Measurements from ENCODE around the gene AGBL2. TPM values are rescaled to one million over a fixed set of nuclear protein-coding genes. Genes with fewer than 3 reads are reported as not detected.
"Not testable (repeated sequence)": the region's sequence is repeated elsewhere in the genome, so short reads cannot be mapped to it uniquely, and the experiment has no call there.

Gene AGBL2
- total RNA-seq, 2 experiments from 2014 or later, result 4.5 to 7.1 TPM

GRCh38 chr11:47642099-47642855, 72.9 kb downstream of the AGBL2 start, which contains the start of gene MTCH2:
TSS of gene MTCH2 (minus strand) at chr11:47642559. CDS start at chr11:47642465, 94 bp downstream.
- peak; percentile 96 for ATAC-seq
- Mint-ChIP-seq H3K4me1 (ENCODE audit: low read depth) (peaks cover 15% of the 10 kb centered on the region), H3K4me3 (peak within 1 kb of the TSS; percentile 93), H3K27ac (peak within 1 kb of the TSS; percentile 95), H3K9me3 (no peaks in the 10 kb centered on the region), H3K36me3 (ENCODE audit: low read depth) (peaks cover 17% of the 10 kb centered on the region), H3K27me3 (no peaks in the 10 kb centered on the region)
- TF ChIP-seq, protein P1, sequence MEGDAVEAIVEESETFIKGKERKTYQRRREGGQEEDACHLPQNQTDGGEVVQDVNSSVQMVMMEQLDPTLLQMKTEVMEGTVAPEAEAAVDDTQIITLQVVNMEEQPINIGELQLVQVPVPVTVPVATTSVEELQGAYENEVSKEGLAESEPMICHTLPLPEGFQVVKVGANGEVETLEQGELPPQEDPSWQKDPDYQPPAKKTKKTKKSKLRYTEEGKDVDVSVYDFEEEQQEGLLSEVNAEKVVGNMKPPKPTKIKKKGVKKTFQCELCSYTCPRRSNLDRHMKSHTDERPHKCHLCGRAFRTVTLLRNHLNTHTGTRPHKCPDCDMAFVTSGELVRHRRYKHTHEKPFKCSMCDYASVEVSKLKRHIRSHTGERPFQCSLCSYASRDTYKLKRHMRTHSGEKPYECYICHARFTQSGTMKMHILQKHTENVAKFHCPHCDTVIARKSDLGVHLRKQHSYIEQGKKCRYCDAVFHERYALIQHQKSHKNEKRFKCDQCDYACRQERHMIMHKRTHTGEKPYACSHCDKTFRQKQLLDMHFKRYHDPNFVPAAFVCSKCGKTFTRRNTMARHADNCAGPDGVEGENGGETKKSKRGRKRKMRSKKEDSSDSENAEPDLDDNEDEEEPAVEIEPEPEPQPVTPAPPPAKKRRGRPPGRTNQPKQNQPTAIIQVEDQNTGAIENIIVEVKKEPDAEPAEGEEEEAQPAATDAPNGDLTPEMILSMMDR (IDR thresholded peaks at IDR 0.05), result peak; percentile 12
- intact Hi-C loops (cut with micrococcal nuclease), result loop anchor here (5.0 kb wide), 1 partner anchor 75 kb away; the partner anchor contains the start of gene AGBL2
- peak; percentile 96 for DNase-seq
- ChIA-PET POLR2A (interaction anchor here (1.1 to 1.8 kb wide), 2 partner anchors 13 to 144 kb away, joined by 4 read pairs; no protein-coding TSS in a partner anchor), CTCF (interaction anchor here (0.9 kb wide), 1 partner anchor 14 kb away, joined by 3 read pairs; no protein-coding TSS in a partner anchor)

- Mint-ChIP-seq H3K9me3 (no peaks in the 10 kb centered on the region), H3K36me3 (ENCODE audit: low read depth) (peaks cover 19% of the 10 kb centered on the region), H3K4me3 (peak overlapping the region; percentile 93), H3K27me3 (no peaks in the 10 kb centered on the region), H3K4me1 (ENCODE audit: low read depth) (peaks cover 15% of the 10 kb centered on the region), H3K27ac (peak overlapping the region; percentile 95)
- no peak for ATAC-seq
- TF ChIP-seq, protein P1 (IDR thresholded peaks at IDR 0.05), result no peak
- CTCF ChIA-PET, result interaction anchor here (0.9 kb wide), 1 partner anchor 13 kb away, joined by 3 read pairs; no protein-coding TSS in a partner anchor
- no peak for DNase-seq
- POLR2A ChIA-PET, result interaction anchor here (0.6 to 1.1 kb wide), 2 partner anchors 143 to 481 kb away, joined by 4 to 5 read pairs; no protein-coding TSS in a partner anchor
- intact Hi-C loops (cut with micrococcal nuclease), result loop anchor here (5.0 kb wide), 1 partner anchor 76 kb away; the partner anchor contains the start of gene AGBL2
These were observed 73.5 kb downstream of the AGBL2 start for GRCh38 chr11:47641600-47642098.

DNA sequence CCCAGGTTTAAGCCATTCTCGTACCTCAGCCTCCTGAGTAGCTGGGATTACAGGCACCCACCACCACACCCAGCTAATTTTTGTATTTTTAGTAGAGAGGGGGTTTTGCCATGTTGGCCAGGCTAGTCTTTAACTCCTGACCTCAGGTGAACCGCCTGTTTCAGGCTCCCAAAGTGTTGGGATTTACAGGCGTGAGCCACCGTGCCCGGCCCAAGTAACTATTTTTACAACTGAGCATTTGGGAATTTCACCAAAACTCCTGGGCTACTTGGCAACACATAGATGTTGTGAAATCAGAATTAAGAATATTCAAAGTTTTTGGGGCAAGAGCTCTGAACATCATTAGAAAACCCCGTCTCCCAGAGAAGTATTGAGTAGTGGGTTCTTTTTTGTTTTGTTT, 74.7 kb downstream of the AGBL2 start:
- POLR2A ChIA-PET, result interaction anchor here (1.2 to 1.3 kb wide), 2 partner anchors 74 to 127 kb away, joined by 4 read pairs; partner anchors contain the start of gene FNBP4
- CTCF ChIA-PET, H3K9me3 Mint-ChIP-seq, DNase-seq, H3K27me3 Mint-ChIP-seq, H3K27ac Mint-ChIP-seq, ATAC-seq: not testable (repeated sequence)
- H3K4me3 Mint-ChIP-seq, result peak overlapping the region; percentile 93
- peaks cover 15% of the 10 kb centered on the region for H3K4me1 Mint-ChIP-seq (ENCODE audit: low read depth)
- H3K36me3 Mint-ChIP-seq (ENCODE audit: low read depth), result peaks cover 21% of the 10 kb centered on the region
- intact Hi-C loops (cut with micrococcal nuclease), result loop anchor here (5.0 kb wide), 1 partner anchor 77 kb away; the partner anchor contains the start of gene AGBL2

GRCh38 chr11:47636331-47636730, 78.8 kb downstream of the AGBL2 start:
- ATAC-seq; intact Hi-C loops (cut with micrococcal nuclease); DNase-seq; H3K9me3 Mint-ChIP-seq; POLR2A ChIA-PET; H3K27ac Mint-ChIP-seq; CTCF ChIA-PET; H3K27me3 Mint-ChIP-seq; H3K4me3 Mint-ChIP-seq: not testable (repeated sequence)
- Mint-ChIP-seq H3K36me3 (ENCODE audit: low read depth) (peaks cover 37% of the 10 kb centered on the region), H3K4me1 (ENCODE audit: low read depth) (peaks cover 11% of the 10 kb centered on the region)

DNA sequence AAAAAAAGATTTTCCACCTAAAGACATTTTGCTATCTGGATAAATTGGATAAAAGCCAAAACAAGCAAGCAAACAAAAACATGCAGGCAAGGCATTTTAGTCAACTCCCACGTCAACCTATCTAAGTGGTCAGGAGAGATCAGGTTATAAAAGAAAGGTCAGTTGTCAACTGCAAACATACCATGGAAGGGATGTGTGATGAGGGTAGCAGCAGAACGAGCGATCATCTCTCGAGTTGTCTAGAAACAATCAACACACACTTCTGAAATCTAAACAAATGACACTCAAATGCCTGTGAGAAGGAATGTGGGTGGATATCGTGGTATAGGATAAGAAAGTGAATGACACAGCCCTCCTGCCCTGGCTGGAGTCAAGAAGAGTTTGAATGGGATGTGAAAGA, 83.7 kb downstream of the AGBL2 start:
- CTCF ChIA-PET, result no interaction called here
- DNase-seq (no peak), ATAC-seq (no peak)
- H3K9me3 Mint-ChIP-seq, result no peaks in the 10 kb centered on the region
- TF ChIP-seq, protein P1 (IDR thresholded peaks at IDR 0.05), result no peak
- intact Hi-C loops (cut with micrococcal nuclease), result no loop called here
- H3K4me1 Mint-ChIP-seq (ENCODE audit: low read depth), result no peaks in the 10 kb centered on the region
- no peak overlapping the region for H3K4me3 Mint-ChIP-seq
- H3K36me3 Mint-ChIP-seq (ENCODE audit: low read depth), result peaks cover 51% of the 10 kb centered on the region
- no peaks in the 10 kb centered on the region for H3K27me3 Mint-ChIP-seq
- no peak overlapping the region for H3K27ac Mint-ChIP-seq
- POLR2A ChIA-PET, result interaction anchor here (0.6 kb wide), 1 partner anchor 47 kb away, joined by 4 read pairs; no protein-coding TSS in a partner anchor

All from activated CD8-positive, alpha-beta T cell treated with anti-CD3 and anti-CD28 coated beads for 36 hours (primary cell).